ENCODE data around the gene ADGRG6.

ADGRG6 gene

GRCh38 chr6:142350309-142350708 is 48.5 kb downstream of the ADGRG6 start:
- no peak for DNase-seq

DNA sequence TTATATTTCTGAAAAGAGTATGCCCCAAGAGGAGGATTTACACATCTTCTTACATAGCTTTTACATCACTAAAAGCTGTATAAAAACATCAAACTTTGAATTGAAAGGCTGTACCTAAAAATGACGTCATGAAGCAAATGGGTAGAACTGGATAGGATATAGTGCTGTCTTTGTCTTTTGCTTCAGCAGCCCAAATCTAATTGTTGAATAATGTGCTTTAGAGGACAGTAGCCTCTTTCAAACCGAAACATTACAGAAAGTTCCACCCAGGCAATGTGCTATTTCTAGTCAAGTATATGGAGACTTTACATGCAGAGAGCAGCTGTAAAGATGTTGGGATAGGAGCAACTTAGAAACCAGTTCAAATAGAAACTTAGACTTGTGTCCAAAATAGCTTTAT is 51.9 kb downstream of the ADGRG6 start:
- no peak for DNase-seq

DNA sequence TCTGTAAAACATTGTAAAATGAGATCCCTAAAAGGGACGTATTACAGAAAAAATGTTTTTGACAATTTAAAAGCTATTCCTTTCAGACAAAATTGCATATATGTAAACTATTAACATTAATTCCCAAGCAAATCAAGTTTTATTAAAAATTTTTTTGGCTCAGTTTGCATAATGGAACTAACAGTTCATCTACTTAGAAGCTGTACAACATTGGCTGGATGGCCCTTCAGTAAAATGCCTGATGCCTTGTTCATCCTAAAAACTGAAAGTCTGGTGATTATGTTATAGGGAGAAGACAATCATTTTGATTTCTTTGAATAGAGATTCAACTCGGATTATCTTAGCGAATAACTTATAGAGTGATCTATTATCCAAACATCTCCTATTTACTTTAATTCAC is 52.8 kb downstream of the ADGRG6 start:
- DNase-seq, result no peak

GRCh38 chr6:142355520-142356174 is 53.8 kb downstream of the ADGRG6 start:
- no peak for DNase-seq

DNA sequence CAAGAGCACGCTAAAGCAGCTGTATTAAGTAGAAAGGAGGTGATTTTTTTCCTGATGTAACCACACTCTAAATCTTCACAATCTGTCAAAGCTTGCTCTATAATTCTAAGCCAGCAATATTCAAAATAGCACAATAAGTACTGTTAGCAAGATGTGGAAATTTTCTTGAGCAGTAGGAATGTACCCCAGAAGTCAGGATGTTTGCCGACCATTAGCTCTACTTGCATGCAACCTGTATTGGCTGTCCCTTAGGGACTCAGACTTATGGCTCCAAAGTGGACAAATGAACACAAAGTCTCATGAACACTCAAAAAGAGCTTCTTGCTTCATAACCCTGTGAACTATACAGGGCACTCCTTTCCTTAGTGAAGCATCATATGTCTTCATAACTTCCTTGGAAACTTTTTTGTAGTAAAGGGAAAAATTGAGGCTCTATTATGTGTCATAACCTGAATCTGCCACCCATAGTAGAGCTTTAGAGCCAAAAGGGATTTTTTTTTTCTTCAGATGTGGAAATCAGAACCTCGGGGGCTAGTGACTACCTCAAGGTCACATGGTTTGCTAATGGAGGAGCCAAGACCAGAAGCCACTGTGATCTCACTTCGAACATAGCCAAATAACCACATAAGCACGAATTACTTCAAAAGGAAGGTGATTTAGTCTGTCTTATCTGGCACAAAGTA is 54.5 kb downstream of the ADGRG6 start:
- DNase-seq, result no peak

DNA sequence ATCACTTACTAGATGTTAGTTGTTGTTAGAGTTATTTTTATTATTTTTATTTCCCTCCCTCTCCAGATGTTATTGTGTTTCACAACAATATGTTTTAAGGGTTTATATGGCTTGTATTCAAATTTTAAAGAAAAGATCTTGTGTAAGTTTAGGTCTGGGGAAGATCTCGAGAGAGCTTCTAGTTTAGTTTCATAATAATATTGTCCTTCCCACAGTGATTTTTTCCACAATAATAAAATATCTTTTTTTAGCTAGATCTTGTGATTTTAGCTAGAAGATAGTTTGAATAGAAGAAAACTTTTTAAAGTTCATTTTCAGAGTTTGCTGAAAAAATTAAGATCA is 55.0 kb downstream of the ADGRG6 start:
- DNase-seq, result no peak

DNA sequence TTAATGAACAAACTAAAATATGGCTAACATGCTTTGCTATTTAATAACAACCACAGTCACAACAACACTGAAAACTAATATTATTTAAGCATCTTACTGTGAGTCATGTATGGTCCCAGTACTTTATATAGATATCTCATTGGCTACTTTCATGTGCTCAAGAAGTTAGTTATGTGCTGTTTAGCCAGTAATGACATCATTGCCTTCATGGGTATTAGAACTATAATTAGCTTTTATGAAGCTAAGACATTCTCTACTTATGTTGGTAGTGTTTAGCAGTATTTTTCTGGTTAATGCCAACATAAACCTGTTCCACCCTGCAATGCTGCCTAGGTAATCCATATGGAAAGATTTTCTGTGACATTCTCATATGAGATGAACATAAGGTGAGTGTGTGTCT is 56.1 kb downstream of the ADGRG6 start:
- DNase-seq, result no peak

DNA sequence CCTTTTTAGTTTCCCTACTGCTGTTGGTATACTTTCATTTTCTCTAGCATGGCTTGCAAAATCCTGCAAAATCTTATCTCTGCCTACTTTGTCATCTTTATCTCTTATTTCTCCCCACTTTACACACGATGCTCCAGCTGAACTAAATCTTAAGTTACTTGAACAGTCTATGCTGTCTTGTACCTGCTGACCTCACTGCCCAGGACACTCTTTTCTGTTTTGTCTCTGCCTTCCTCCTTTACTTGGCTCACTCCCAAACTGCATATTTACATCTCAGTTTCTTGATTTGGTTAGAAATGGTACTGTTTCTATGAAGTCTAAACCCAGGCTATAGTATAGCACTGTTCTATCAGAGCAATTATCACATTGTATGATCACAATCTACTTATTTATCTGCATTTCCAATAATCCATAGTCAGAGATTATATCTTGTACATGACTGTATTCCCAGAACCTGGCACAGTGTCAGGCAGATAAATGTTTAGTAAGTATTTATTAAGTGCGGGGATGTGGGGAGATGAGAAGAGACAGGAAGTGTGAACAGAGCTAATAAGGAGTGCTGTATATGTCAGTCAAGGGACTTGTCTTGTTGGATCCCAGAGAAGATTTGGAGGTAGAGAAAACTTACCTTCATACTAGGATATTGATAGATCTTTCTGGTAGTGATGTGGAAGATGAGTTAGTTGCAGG is 57.6 kb downstream of the ADGRG6 start:
- no peak for DNase-seq

- no peak for DNase-seq
Measured at GRCh38 chr6:142361345-142361744, 59.5 kb downstream of the ADGRG6 start.

DNA sequence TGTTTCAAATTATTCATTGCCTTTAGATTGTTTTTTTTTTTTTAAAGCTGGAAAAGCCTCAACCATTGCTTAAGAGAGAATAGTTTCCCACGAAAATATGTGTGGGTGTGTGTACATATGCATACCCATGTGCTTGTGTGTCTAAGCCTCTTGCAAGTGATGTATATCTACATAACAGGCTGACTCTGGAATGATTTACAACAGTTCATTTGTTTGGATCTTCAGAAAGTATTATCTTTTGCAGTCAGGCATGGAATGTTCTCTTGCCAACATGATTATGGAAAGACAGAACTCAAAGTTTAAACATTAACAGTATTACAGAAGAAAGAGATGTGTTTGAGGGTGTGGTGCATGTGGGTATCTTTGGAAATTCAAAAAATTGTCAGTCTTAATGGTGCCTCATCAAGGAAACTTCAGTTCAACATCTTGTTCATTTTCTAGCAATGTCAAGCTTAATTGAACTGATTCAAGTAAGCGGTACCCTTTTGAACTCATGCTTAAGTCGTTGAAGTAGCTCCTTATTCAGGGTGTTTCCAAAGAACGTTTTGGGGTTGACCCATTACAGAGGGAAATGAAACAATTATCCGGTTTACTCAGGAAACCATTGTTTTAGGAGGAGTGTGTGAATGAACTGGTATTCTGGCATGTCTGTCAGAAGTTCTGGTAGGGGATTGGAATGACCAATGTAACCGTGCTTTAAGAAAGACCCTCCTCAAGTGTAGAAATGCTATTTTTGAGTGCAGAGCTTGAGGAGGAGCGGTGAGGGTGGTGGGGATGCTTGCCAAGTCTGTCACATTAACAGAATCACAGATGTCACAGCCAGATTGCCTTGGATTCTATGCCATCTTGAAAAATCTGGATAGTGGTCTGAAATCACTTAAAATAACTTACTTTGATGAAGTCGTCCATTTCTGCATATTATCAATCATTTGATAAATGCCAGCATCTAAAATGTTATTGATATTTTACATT is 60.3 kb downstream of the ADGRG6 start:
- no peak for DNase-seq

- DNase-seq, result no peak
Measured at GRCh38 chr6:142367061-142367460, 65.3 kb downstream of the ADGRG6 start.

GRCh38 chr6:142367501-142368018 is 65.8 kb downstream of the ADGRG6 start:
- DNase-seq, result no peak

DNA sequence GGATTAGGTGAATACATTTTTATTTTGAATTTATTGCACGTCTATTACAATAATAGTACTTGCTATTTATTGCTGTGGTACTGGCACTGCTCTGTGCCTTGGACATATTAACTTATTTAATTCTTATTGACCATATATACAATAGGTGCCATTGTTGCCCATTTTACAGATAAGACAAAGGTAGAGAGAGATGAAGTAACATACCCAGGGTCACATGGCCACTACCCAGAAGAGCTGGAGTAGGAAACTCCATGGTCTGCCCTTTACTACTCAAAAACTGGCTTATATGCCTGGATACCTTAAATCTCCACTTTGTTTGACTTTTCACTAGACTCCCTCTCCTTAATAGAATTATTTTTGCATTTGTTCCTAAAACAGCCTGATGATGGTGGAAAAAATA is 67.5 kb downstream of the ADGRG6 start:
- DNase-seq, result no peak

DNA sequence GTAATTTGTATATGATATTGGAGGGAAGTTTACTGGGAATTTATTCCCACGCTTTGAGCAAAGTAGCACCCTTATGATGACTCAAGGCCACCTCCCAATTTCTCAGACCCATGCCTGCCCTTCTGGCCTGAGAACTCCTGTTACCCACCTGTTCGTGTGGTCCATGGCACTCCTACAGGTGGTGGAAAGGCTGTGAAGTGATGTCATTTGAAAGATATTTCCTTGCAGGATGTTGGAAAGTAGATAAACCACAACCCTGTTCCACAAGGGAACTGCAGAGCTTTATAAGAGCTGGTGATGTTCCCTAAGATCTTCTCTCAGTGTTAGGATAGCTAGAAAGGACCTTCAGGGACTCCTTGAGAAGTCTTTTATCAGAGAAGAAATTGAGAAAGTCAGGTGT is 70.5 kb downstream of the ADGRG6 start:
- no peak for DNase-seq

- DNase-seq, result no peak
Measured at GRCh38 chr6:142373268-142374090, 71.7 kb downstream of the ADGRG6 start.

DNA sequence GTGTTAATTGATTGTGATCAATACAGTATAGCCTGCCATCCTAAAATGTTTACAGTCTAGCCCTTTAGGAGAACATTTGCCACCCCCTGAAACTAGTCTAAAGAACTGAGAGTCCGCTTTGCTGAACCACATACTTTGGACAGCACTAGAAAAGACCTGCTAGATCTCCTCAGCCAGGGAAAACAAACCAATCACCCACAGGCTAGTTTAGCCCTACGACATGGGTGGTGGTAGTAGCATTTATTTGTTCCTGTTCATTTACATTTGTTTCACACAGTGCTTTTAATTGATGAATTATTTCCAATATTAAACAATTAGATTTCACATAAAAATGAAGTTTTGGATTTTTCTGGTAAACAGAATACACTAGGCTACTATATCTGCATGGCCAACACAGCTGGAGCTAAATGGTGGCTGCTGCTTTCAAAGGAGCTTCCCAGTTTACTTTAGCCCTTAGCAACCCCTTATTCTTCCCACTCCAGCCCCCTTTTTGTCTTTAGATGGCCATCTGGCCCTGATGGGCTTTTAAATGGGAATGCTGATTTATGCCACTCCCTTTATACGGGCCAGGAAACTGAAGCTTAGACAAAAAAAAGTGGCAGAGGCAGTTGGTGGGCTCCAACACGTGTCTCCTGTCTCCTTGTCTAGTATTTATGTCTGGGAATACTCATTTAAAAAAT is 72.4 kb downstream of the ADGRG6 start:
- DNase-seq, result no peak

DNA sequence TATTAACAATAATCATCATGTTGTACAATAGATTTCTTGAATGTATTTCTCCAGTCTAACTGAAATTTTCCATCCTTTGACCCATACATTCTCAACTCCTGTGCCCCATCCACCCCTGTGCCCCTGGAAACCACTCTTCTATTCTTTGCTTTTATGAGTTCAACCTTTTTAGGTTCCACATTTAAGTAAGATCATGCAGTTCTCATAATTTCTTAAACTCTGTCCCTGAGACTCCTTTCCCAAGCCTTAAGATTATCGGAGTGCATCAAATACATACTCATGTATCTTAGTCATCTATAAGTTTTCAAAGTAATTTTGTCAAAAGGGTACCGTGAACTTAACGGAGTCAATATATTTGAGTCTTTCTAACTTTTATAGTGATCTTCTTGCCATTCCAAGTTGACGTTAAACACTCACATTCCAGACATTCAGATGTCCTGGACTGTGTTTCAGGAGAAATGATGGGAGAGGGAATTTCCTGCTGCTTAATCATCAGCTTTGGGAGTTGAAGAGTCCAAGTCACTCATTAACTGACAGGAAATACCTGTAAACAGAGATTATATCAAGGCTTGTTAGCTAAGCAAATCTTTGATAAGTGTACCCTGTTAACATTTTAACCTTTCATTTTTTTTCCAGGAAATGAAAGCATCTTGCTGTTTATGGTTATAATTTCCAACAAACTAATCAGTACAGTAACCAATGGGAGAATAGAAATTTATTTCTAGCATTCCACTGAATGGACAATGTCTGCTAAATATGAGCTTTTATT is 73.3 kb downstream of the ADGRG6 start:
- DNase-seq, result no peak

- DNase-seq, result no peak
Measured at GRCh38 chr6:142376115-142376514, 74.3 kb downstream of the ADGRG6 start.

DNA sequence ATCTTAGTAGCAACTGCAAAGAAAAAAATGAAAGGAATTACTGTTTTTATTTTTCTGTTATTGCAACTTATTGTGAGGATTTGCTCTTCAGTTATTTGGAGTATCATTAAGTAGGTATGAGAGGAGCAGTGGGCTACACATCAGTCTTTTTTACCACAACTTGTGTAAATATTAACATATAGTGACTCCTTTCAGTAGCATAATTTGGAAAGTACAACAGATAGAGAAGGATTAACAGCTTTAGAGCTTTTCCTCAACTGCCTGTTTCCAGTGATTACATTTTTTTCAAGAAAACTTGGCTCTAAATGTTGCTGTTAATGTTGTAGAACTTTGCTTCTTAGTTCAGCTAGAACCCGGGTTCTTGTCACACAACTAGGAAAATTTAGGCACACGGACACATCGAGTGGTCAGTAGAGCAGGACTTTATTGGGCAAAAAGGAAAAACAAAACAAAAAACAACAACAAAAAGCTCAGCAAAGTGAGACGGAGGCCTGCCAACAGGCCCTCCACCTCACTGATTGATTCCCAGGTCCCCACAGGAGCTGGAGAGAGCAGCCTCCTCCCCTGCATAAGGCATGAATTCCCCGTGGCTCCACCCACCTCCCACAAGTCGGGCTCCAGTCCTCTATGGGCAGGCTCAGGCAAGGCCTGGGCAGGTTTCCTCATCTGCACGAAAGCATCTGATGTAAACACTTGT is 75.1 kb downstream of the ADGRG6 start:
- no peak for DNase-seq

GRCh38 chr6:142377497-142377848 is 75.7 kb downstream of the ADGRG6 start:
- no peak for DNase-seq

All from NCI-H146 (cell line).